ENCODE measurements around the gene TREML1. TPM values are rescaled to one million over a fixed set of nuclear protein-coding genes. Genes with fewer than 3 reads are reported as not detected.

TREML1 gene
- not detected in 2 replicates for total RNA-seq (2011; cell fraction: chromatin; rRNA removed; ENCODE audit: low replicate concordance)
- not detected in 2 replicates for total RNA-seq (2011; cell fraction: nucleolus; rRNA removed)
- total RNA-seq (2011; cell fraction: nucleoplasm; rRNA removed), result not detected in 2 replicates
- total RNA-seq (2014; rRNA removed) (not detected in 2 replicates), total RNA-seq (2014; rRNA removed; fragmentation: Illumina TruSeq; extraction: Trizol) (not detected in 2 replicates), total RNA-seq (2015; rRNA removed; fragmentation: Illumina TruSeq; extraction: Trizol) (not detected in 2 replicates), total RNA-seq (2021) (not detected in 2 replicates), polyA plus RNA-seq (2011; rRNA removed) (not detected in 2 replicates), polyA plus RNA-seq (2014; fragmentation: Illumina TruSeq; extraction: Trizol) (not detected in 2 replicates), polyA plus RNA-seq (2014; fragmentation: Nextera tagmentation; extraction: Ambion mirVana) (not detected), polyA plus RNA-seq (2014; rRNA removed) (not detected in 2 replicates), polyA minus RNA-seq (2011; rRNA and poly(A)+ RNA removed) (not detected in 2 replicates), Bru-seq, nascent RNA (not detected), BruChase-seq, experiment 1, labeled RNA remaining after a 2-hour chase (not detected), BruChase-seq, experiment 2, labeled RNA remaining after a 6-hour chase (not detected)
- polyA plus RNA-seq (2011; cell fraction: cytosol; rRNA removed), result not detected in 2 replicates
- polyA plus RNA-seq (2011; cell fraction: nucleus; rRNA removed), result not detected in 2 replicates
- polyA plus RNA-seq (2012), result not detected in 2 replicates
- not detected in 2 replicates for polyA minus RNA-seq (2011; cell fraction: cytosol; rRNA and poly(A)+ RNA removed)
- not detected in 2 replicates for polyA minus RNA-seq (2011; cell fraction: nucleus; rRNA and poly(A)+ RNA removed)
- long read RNA-seq, experiment 1, result 0 reads
- long read RNA-seq, experiment 2, result 0 reads
- long read RNA-seq, experiment 3, result 0 reads

DNA sequence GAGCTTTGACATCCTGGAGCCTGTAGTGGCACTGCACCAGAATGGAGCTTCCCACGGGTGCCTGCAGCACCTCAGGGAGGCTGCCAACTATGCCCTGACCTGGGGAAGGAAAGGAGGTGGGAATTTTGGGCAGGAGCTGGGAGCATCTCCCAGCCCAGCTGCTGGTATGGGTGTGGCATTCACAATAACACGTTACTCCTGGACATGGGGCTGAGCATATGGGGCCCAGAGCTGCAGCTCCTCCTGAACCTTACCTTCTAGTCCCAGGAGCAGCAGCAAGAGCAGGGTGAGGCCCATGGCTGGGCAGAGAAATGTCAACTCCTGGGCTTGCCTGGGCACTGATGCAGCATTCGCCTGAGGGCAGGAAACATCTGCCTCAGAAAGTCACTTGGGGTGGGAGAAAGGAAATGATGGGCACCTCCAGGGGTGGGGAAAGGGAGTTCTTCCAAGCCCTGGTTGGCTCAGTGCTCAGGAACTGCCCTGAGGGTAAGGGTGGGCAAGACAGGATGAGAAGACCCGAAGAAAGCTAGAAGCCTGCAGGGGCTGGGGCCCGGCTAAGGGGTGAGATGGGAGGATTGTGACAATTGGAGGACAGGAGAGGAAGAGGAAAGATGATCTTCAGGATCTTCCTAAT, at the start of gene TREML1:
Gene TREML1, minus strand, starts transcription at position 356 of the 634 bp plus-strand sequence. Its CDS starts 59 bp downstream, at position 297.
- TF ChIP-seq NONO (IDR thresholded peaks at IDR 0.05; ENCODE audit: low read depth in 2 of 2, low read length in 1 of 2), result no peak
- no peak for TF ChIP-seq MCM3 (IDR thresholded peaks at IDR 0.05)
- no peak for TF ChIP-seq NCOR1 (IDR thresholded peaks at IDR 0.05)
- no peak for TF ChIP-seq E2F3 (CRISPR knock-in tag; IDR thresholded peaks at IDR 0.05)
- no peak for TF ChIP-seq GABPB1 (CRISPR knock-in tag; IDR thresholded peaks at IDR 0.05)
- TF ChIP-seq, protein P1, sequence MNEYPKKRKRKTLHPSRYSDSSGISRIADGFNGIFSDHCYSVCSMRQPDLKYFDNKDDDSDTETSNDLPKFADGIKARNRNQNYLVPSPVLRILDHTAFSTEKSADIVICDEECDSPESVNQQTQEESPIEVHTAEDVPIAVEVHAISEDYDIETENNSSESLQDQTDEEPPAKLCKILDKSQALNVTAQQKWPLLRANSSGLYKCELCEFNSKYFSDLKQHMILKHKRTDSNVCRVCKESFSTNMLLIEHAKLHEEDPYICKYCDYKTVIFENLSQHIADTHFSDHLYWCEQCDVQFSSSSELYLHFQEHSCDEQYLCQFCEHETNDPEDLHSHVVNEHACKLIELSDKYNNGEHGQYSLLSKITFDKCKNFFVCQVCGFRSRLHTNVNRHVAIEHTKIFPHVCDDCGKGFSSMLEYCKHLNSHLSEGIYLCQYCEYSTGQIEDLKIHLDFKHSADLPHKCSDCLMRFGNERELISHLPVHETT (CRISPR knock-in tag; conservative IDR thresholded peaks at IDR 0.05 in 1 of 2, IDR thresholded peaks at IDR 0.05 in 1 of 2), result no peak
- TF ChIP-seq ZNF23 (CRISPR knock-in tag; IDR thresholded peaks at IDR 0.05), result no peak
- no peak for FAIRE-seq
- Histone ChIP-seq H3K9me1 (ENCODE audit: control insufficient read depth, insufficient read depth, low read length) (no peaks in the 10 kb centered on the region), H3K4me2 (ENCODE audit: insufficient read depth, low read length) (no peak within 1 kb of the TSS), H3K27ac (ENCODE audit: extremely low read depth, low read depth, low read length) (no peak within 1 kb of the TSS), H3K4me3 (no peak within 1 kb of the TSS), H2AFZ (ENCODE audit: low read depth, low read length) (no peak within 1 kb of the TSS), H3K9ac (ENCODE audit: insufficient read depth in 1 of 2, low read depth in 2 of 2, low read length in 2 of 2) (no peak within 1 kb of the TSS), H3K4me1 (replicated peaks in 1 of 2; ENCODE audit: control insufficient read depth in 2 of 2, insufficient read depth in 2 of 2, low read length in 2 of 2) (no peaks in the 10 kb centered on the region), H3K9me3 (replicated peaks; ENCODE audit: control insufficient read depth, insufficient read depth, low read depth, low read length) (no peaks in the 10 kb centered on the region), H3K79me2 (ENCODE audit: control insufficient read depth, insufficient read depth, low read length) (no peaks in the 10 kb centered on the region), H4K20me1 (replicated peaks; ENCODE audit: control insufficient read depth, insufficient read depth, low read length) (peaks cover 4% of the 10 kb centered on the region; the same call in 1 of the 2 replicates), H3K36me3 (ENCODE audit: control insufficient read depth, insufficient read depth, low read length) (no peaks in the 10 kb centered on the region), H3K27me3 (ENCODE audit: control insufficient read depth in 2 of 2, insufficient read depth in 2 of 2, low read length in 2 of 2) (peaks cover 10 to 59% of the 10 kb centered on the region in 2 experiments)
- in situ Hi-C loops (cut with MboI), result no loop called here
- 0% methylated on average over 5 of the region's 5 CpGs for WGBS (ENCODE audit: insufficient coverage, low coverage, missing lambda C conversion rate)
- no TSS peak for BruUV-seq (replicated peaks)
- DNase-seq (ENCODE audit: extremely low read depth in 1 of 4, low spot score in 3 of 4), result no peak
- POLR2A ChIA-PET, result interaction anchor here (0.6 to 1.2 kb wide), 3 partner anchors 12 to 1362 kb away, joined by 3 to 4 read pairs (median 3); no protein-coding TSS in a partner anchor
- no peak for ATAC-seq
- CTCF ChIA-PET (ENCODE audit: low intra/inter-chr PET ratio), result no interaction called here
- intact Hi-C loops (cut with micrococcal nuclease), result no loop called here

Measured in K562 (cell line).